Spleen (tissue), 7 donors: ENCODE measurements around the gene IGSF22.

Experiments
- POLR2A ChIP-seq, 3 donors: fragments of 450-650 bp; IDR thresholded peaks; one replicate each; pipeline ENCODE4 v1.5.1; 2017; ENCODE audit warnings: antibody characterized with exemption in 3 of 3, mild to moderate bottlenecking in 1 of 3
- POLR2AphosphoS5 ChIP-seq, 3 donors: sonication (generic); formaldehyde crosslinking; IDR thresholded peaks; one replicate each; pipeline ENCODE4 v1.5.1; 2017; ENCODE audit warnings: antibody characterized with exemption in 3 of 3
- TF ChIP-seq, protein P1 (sequence below), 11 experiments: fragments of 200-600 bp in 7 of 11; fragments of 450-650 bp in 4 of 11; sonication (generic) in 4 of 11; IDR thresholded peaks in 8 of 11; conservative IDR thresholded peaks in 3 of 11; 1 replicate in 7 of 11; 2 replicates in 4 of 11; pipeline versions ENCODE4 v1.4.0 to v1.8.0; 2016 to 2021; ENCODE audit warnings: antibody characterized with exemption in 11 of 11, inconsistent platforms in 4 of 11, mild to moderate bottlenecking in 1 of 11
- donor health status: DM: no; HTN: no; CAD: no; lungs with moderate emphysema.
- donor health status: DM: no; HTN: no; CAD: no.
- donor health status: DM: no; HTN: no; CAD: no.

DNA sequence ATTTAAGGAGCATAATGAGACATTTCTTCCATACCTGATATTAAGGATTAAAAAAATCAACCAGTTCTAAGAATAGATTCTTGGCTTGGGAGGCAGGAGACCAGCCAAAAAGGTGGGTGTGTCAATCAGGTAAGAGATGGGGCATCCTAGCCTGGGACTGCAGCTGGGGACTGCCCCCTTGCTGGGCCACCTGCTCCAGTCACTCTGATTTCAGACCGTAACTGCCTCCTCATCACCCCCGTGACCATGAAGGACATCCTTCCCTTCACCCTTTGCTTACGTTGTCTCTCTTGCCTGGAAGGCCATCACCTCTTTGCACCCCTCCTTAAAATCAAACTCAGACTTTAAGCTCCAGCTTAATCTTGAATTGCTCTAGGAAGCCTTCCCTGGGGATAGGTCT lies 47.7 kb upstream of the IGSF22 start:
- TF ChIP-seq, protein P1, sequence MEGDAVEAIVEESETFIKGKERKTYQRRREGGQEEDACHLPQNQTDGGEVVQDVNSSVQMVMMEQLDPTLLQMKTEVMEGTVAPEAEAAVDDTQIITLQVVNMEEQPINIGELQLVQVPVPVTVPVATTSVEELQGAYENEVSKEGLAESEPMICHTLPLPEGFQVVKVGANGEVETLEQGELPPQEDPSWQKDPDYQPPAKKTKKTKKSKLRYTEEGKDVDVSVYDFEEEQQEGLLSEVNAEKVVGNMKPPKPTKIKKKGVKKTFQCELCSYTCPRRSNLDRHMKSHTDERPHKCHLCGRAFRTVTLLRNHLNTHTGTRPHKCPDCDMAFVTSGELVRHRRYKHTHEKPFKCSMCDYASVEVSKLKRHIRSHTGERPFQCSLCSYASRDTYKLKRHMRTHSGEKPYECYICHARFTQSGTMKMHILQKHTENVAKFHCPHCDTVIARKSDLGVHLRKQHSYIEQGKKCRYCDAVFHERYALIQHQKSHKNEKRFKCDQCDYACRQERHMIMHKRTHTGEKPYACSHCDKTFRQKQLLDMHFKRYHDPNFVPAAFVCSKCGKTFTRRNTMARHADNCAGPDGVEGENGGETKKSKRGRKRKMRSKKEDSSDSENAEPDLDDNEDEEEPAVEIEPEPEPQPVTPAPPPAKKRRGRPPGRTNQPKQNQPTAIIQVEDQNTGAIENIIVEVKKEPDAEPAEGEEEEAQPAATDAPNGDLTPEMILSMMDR (IDR thresholded peaks at IDR 0.05 in 8 of 11, conservative IDR thresholded peaks at IDR 0.05 in 3 of 11): no peak
- TF ChIP-seq POLR2A (IDR thresholded peaks at IDR 0.05) (no peak), POLR2AphosphoS5 (IDR thresholded peaks at IDR 0.05) (no peak)
